GM13977 (cell line): ENCODE results near the gene RAPH1.
"Not testable (repeated sequence)": the region's sequence is repeated elsewhere in the genome, so short reads cannot be mapped to it uniquely, and the experiment has no call there.

Experiments
- DNase-seq: peaks from one replicate; pipeline ENCODE4 v3.0.0; 2012; ENCODE audit warnings: low spot score
- in situ Hi-C: fragments of 300-500 bp; cut with MboI; formaldehyde crosslinking; loops from one replicate; pipeline ENCODE4 v1.12.0; 2022; ENCODE audit warnings: low sequenced_read_pairs, low pct_unique_long_range_greater_than_20kb, mixed read lengths, inconsistent platforms; ENCODE audit not compliant: unreplicated experiment
- TF ChIP-seq, protein P1 (sequence below): IDR thresholded peaks from 2 replicates; pipeline ENCODE4 v1.5.1; 2012; ENCODE audit warnings: mild to moderate bottlenecking, control low read depth; ENCODE audit not compliant: insufficient read depth; ENCODE audit errors: extremely low read depth, missing control alignments

The RAPH1 gene

DNA sequence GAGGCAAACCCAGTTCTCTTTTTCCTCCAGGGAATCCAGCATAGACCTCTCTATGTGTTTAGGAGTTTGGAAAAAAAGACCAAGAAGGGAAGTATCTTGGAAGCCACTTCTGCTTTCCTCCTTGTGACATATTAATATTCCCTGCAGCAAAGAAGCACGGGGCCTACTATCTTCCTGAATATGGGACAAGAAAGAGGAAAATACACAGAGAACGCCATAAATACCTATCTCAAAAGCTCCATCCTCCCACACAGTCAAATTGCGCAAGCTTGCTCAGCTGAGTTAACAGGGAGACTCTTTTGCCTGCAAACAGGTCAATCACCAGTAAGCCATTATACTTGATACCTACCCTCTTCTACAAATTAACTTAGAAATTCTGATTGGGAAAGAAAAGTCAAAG is 16.7 kb upstream of the RAPH1 start:
- TF ChIP-seq, protein P1, sequence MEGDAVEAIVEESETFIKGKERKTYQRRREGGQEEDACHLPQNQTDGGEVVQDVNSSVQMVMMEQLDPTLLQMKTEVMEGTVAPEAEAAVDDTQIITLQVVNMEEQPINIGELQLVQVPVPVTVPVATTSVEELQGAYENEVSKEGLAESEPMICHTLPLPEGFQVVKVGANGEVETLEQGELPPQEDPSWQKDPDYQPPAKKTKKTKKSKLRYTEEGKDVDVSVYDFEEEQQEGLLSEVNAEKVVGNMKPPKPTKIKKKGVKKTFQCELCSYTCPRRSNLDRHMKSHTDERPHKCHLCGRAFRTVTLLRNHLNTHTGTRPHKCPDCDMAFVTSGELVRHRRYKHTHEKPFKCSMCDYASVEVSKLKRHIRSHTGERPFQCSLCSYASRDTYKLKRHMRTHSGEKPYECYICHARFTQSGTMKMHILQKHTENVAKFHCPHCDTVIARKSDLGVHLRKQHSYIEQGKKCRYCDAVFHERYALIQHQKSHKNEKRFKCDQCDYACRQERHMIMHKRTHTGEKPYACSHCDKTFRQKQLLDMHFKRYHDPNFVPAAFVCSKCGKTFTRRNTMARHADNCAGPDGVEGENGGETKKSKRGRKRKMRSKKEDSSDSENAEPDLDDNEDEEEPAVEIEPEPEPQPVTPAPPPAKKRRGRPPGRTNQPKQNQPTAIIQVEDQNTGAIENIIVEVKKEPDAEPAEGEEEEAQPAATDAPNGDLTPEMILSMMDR, result no peak
- in situ Hi-C loops, result no loop called here

DNA sequence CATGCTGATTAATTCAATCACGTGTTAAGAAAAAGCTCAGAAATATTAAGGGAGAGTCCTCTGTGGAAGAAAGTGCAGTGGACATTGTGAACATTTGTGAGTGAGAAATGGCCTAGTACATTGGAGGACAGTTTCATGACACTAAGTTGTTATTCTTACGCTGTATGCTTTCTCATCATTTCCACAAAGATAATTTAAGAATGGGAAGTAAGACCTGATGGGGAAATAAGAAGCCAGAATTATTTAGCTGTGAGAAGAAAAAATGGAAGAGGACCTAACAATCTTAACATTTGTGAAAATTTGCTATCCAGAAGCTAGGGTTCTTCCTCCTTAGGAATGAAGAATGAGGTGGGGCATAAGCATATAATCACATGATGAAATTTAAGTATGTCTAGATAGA is 15.2 kb upstream of the RAPH1 start:
- in situ Hi-C loops, result no loop called here
- no peak for DNase-seq
- TF ChIP-seq, protein P1, result no peak

More for the DNA sequence above, 16.7 kb upstream of the RAPH1 start:
- DNase-seq, result no peak

DNA sequence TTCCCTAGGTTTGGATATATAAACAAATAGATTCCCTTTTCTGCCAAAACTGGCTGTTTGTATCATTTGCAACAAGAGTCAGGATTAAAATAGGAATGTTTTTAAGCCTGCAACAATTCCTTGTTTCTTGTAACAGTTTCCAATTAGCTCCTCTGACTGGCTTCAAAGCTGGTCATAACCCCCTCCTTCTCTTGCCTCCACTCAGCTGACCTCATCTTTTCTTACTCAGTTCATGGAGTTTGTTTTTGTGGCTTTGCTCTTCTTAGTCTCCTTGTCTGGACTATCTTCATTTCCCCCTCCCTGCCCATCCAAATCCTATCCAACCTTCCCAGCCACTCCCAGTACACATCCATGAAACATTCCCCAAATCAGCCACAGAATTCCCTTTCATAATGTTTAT is 14.3 kb upstream of the RAPH1 start:
- in situ Hi-C loops, result no loop called here
- TF ChIP-seq, protein P1, result no peak
- DNase-seq, result no peak

DNA sequence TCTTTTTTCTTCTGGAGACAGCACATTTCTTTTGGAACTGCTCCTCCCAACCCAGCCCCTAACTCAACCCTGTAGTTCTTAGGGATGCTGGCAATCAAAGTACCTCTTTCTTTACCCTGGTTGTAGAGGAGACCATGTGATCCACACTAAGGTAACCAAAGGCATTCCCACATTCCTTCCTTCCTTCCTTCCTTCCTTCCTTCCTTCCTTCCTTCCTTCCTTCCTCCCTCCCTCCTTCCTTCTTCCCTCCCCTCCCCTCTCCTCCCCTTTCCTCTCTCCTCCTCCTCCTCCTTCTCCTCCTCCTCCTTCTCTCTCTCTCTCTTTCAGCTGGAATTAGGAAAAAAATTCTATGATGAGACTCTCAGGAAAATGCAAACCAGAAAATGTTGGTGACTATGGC is 13.8 kb upstream of the RAPH1 start:
- in situ Hi-C loops, result no loop called here
- no peak for DNase-seq
- TF ChIP-seq, protein P1, result no peak

DNA sequence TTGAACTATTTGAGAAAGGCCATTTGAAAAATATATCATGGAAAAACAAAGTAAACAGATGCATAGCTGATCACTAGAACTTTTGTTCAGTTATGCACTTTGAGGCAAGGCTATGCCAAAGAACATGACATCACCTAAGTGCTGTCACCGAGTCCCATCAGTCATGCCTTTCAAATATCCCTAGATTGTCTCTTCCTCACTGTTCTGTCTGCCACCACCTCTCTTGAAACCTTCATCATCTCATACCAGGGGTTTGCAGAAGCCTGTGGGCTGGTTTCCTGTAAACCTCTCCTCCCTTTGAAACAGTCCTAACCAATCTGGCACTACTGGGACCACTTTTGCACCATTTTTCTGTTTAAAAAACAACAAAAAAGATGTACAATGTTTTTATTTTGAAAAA is 12.3 kb upstream of the RAPH1 start:
- TF ChIP-seq, protein P1, result no peak
- DNase-seq, result no peak
- in situ Hi-C loops, result no loop called here

DNA sequence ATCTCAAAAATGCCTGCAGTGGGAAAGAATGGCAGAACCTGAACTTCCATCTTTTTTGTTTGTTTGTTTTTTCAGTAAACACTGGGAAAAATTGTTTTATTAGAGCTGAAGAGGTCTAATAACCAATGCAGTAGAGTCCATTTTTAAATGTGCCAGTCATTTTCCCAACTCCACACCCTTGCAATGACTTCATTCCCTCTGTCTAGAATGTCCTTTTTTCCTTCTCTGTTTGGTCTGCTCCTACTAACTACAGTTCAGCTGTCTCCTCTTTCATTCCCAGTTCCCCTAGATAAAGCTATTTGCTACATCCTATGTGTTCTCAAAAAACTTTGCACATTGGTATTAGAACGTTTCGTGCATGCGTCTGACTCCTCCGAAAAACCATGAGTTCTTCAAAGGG is 9.3 kb upstream of the RAPH1 start:
- in situ Hi-C loops, result no loop called here
- no peak for DNase-seq
- TF ChIP-seq, protein P1, result no peak

DNA sequence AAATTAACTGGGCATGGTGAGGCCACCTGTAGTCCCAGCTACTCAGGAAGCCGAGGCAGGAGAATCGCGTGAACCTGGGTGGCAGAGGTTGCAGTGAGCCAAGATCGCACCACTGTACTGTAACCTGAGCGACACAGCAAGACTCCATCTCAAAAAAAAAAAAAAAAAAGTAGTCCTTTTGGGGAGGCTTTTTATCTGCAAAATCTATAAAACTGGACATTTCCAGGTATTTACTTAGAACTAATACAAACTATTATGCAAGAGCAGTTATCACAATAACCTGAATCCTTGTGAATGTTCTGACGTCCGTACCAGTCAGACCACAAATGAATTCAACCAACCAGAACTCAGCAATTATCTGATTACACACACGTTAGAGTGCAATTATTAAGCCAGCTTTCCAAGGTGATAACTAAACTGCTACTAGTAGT is 8.8 kb upstream of the RAPH1 start:
- in situ Hi-C loops, result no loop called here
- no peak for DNase-seq
- TF ChIP-seq, protein P1, result no peak

DNA sequence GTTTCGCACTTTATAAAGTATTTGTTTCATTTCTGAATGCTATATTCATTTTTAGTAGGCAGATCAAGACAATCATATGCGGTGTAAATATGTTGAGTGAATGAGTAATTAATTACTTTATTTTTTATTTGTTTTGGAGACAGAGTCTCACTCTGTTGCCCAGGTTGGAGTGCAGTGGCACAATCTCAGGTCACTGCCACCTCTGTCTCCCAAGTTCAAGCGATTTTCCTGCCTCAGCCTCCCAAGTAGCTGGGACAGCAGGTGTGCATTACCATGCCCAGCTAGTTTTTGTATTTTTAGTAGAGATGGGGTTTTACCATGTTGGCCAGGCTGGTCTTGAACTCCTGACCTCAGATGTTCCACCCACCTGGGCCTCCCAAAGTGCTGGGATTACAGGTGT is 5.5 kb upstream of the RAPH1 start:
- DNase-seq, in situ Hi-C loops: not testable (repeated sequence)

DNA sequence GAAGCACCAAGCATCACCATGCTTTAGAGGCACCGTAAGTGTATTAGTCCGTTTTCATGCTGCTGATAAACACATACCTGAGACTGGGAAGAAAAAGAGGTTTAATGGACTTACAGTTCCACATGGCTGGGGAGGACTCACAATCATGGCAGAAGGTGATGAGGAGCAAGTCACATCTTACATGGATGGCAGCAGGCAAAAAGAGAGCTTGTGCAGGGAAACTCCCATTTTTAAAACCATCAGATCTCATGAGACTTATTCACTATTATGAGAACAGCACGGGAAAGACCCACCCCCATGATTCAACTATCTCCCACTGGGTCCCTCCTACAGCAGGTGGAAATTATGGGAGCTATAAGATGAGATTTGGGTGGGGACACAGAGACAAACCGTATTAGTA is 3.1 kb upstream of the RAPH1 start:
- DNase-seq, in situ Hi-C loops: not testable (repeated sequence)

DNA sequence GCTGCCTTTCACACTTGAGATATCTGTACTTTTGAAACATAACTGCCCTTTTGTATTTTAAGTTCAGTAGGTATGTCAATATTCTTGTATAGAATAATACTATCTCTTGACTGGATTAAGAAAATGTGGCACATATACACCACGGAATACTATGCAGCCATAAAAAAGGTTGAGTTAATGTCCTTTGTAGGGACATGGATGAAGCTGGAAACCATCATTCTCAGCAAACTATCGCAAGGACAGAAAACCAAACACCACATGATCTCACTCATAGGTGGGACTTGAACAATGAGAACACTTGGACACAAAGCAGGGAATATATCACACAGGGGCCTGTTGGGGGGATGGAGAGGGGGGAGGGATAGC is 1.5 kb upstream of the RAPH1 start:
- DNase-seq, in situ Hi-C loops: not testable (repeated sequence)
